GM21529 (cell line): ENCODE measurements around the gene DISC1.

Experiments
- ATAC-seq: cut with Tn5 transposase; IDR thresholded peaks from one replicate; pipeline ENCODE4 v1.9.1; 2021; ENCODE audit not compliant: unreplicated experiment

DISC1 gene

GRCh38 chr1:231806623-231807495 is 180.3 kb downstream of the DISC1 start:
- ATAC-seq = peak; percentile 91

DNA sequence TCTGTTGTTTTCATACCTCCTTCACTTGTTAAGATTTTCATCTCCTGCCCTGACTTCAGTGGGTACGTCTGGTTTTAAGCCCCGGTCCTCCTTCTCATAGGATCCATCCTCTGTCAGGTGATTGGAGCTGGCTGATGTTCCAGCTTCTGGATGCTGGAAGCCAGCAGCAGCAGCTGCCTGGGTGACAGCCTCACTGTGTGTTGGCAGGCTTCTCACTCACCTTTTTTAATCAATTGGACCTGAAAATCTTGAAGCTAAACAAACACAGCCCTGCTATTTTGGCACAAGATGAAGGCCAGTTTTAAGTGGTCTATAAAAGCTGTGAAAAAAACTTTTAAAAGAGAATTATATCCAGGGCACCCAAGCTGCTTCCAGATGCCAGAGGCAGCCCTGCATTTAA is 181.0 kb downstream of the DISC1 start:
- ATAC-seq = no peak

- ATAC-seq = no peak
These were observed 181.5 kb downstream of the DISC1 start for GRCh38 chr1:231808116-231808515.

GRCh38 chr1:231808990-231809389 is 182.4 kb downstream of the DISC1 start:
- ATAC-seq = no peak

DNA sequence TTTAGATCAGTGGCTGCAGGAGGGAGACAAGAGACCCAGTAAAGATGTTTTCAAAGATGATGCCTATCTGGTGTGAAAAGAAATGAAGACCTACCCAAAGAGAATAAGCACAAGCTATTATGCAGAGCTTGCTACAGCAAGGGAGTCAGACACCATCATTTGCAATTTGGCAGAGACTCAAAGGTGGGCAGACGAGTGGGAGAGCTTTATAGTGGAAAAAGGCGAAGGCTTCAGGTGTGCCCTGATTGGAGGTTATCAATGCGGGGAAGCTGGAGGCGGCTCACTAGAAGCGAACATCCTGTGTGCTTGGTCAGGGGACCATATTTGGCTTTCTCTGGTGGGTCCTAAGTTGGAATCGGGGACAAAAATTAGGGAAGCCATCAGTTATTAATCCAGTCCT is 183.8 kb downstream of the DISC1 start:
- ATAC-seq = no peak

GRCh38 chr1:231814021-231814420 is 187.4 kb downstream of the DISC1 start:
- ATAC-seq = no peak

DNA sequence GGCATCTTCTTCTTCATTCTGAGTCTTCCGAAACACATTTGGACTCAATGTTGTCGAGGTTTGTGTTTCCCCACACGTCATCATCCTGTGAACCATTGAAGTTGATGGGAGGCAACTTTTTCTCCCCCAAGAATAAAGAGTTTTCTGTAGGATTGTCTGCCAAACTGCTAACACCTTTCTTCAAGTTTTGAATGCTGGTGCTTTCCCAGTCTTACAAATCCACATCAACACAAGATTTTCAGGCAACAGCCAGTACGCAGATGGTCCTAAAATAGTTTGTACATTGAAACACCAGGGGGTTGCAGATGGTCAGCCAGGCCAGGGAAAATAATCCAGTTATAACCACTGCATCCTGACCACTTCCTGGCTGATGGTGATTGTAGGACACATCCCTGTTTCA is 187.9 kb downstream of the DISC1 start:
- ATAC-seq = no peak

- ATAC-seq = no peak
These were observed 191.2 kb downstream of the DISC1 start for GRCh38 chr1:231817801-231818200.

- no peak for ATAC-seq
These were observed 191.7 kb downstream of the DISC1 start for GRCh38 chr1:231818337-231818736.

DNA sequence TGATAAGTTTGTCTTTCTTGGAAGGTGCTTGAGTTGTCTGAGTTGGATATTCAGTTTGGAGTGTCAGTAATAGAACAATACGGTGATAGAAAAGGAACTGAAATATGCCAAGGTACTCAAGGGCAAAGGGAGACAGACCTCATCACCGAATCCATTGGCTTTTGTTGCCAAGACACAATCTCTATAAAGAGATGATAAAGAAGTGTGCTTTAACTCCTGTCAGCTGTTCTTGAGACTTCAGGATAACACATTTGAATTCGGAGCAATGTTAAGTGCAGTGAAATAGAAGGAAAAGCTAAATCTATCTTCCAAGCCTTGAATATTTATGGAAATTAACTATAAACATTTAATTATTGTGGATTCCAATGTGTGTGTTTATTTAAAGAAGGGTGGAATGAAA is 194.7 kb downstream of the DISC1 start:
- no peak for ATAC-seq

- no peak for ATAC-seq
These were observed 195.5 kb downstream of the DISC1 start for GRCh38 chr1:231822041-231822440.

GRCh38 chr1:231826566-231826965 is 200.0 kb downstream of the DISC1 start:
- ATAC-seq = no peak

DNA sequence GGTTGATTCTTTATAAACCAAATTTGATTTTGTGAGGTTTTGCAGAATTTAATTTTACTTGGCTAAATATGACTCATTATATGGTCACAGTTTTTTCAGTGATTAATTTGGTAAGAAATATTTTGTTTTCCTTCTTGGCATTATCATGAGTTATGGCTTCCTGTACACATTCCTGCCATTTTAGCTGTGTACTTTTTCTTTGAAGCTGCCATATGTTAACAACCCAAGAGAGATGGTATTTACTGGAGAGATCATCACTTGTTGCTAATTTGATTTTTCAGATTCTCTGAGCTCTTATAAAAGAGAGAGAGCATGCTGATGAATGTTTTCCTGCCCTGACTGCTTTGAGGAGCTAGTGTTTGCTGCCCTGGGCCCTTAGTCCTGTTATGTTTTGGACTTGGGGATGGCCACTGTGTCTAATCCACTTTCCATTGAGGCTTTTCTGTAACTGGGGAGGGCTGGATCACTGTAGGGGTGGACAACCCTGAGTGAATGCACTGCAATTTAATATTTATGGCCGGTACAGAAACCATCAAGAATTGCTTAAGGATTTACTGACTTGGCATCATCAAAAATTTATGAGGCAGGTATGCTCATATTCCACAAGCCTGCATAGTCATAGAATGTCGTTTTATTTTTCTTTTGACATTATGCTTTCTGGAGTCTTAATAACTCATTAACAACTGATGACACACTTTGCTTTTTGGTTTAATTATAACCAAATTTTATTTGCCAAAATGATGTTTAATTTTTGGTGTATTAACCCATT is 200.9 kb downstream of the DISC1 start:
- ATAC-seq = no peak

DNA sequence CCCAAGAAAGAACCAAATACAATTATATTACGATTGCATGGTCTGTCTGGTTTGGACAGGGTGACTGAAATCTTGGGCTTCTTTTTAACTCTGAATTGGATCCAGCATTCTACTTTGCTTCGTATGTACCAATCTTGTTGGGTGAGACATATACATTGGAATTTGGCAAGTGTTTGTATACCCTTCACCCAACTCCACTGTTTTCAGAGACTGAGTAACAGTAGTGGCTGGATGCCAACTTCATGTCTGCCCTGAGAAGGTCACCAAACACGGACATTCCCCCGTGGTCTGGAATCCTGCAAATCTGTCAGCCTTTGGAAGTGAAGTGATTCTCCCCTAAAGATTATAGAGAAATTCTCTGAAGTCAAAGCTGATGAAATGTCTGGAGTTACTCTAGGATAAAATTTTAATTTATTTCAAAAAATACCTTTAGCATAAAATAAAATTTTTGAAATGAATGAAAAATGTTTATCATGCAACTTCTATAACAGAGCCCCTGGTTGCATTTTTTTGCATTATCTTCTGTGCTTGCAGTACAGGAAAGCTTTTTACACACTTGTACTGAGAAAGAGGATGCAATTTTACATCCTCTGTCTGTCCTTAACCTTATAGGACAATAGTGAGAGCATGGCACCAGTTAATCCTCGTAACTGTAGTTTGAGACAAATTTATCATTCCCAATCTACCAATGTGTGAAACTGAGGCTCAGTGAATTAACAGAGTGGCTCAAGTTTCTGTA is 201.8 kb downstream of the DISC1 start:
- ATAC-seq = no peak

DNA sequence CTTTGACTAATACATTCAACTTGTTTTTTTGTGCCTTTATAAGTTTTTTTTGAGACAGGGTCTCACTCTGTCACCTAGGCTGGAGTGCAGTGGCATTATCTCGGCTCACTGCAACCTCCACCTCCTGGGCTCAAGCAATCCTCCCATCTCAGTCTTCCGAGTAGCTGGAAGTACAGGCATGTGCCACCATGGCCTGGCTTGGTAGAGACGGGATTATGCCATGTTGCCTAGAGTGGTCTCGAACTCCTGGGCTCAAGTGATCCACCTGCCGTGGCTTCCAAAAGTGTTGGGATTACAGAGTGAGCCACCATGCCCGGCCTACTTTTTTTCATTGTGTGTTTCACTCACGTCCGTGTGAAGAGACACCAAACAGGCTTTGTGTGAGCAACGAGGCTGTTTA is 202.7 kb downstream of the DISC1 start:
- no peak for ATAC-seq

DNA sequence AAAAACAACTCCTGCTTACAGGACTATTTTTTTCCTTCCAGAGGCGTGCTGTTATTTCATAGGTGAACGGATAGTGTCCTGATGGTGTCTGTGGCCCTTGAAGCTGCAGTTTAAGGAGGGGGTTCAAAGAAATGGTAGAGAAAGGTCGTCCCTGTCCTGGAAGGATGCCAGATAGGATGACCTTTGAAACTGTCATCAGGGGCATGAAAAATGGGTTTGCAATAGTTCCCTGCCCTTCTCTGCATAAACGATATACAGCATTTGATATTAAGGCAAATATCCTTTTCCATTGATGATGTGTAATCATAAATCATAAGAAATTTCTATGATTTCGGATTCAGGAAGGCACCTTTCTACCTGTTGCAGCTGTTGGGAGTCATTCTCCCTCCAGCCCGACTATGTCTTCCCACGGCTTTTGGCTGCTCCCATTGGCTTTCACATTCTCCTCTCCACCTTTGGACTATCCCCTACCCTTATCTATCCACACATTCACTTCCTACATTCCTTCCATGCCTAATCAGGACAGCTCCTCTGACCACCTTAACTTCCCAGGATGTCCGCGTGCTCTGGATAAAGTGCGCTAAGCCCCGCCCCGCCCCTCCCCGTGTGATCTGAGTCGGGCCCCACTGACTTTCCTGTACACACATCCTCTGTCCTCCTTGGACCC is 209.8 kb downstream of the DISC1 start:
- no peak for ATAC-seq

- no peak for ATAC-seq
These were observed 211.9 kb downstream of the DISC1 start for GRCh38 chr1:231838521-231838920.

DNA sequence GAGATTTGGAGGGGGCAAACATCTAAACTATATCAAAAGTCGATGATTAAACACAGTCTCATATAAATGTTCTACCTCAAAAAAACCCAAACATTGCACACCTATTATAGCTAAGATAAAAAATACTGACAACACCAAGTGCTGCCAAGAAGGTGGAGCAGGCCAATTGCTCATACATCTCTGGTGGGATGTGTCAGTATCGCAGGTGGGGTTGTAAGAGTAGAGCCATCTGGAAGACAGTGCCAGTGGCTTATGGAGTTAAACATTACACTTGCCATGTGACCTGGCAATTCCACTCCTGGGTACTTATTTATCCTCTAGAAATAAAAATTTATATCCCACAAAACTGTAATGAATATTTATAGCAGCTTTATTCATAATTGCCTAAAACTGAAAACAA is 213.4 kb downstream of the DISC1 start:
- no peak for ATAC-seq

- no peak for ATAC-seq
These were observed 215.2 kb downstream of the DISC1 start for GRCh38 chr1:231841616-231842344.

DNA sequence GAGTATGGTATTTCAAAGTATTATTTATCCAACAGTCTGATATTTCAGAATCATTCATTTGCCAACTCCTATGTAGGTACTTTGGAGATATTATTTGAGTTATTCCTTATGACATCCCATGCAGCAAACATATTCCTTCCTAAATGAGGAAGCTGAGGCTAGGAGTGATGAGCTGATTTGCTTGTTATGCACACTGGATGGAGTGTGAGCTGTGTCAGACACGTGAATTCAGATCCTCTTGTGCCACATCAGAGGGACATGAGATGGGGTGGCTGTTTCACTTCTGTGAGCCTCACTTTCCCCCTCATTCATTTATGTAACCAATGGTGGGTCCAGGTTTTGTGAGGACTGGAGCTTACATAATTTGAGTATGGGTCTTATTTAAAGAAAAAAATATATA is 215.9 kb downstream of the DISC1 start:
- ATAC-seq = no peak
